Chondrocyte (in vitro differentiated cells): ENCODE measurements around the gene ASIC2. TPM values are rescaled to one million over a fixed set of nuclear protein-coding genes. Genes with fewer than 3 reads are reported as not detected.

Source experiments
- DNase-seq: peaks from one replicate; pipeline ENCODE4 v3.0.0; 2021; ENCODE audit warnings: mixed read lengths, low spot score
- H3K27ac Mint-ChIP-seq: one replicate; pipeline ENCODE4 v1.8.0; 2021; ENCODE audit warnings: mild to moderate bottlenecking, moderate library complexity, mixed read lengths; ENCODE audit not compliant: unreplicated experiment
- H3K27me3 Mint-ChIP-seq: 2 replicates; pipeline ENCODE4 v1.8.0; 2021; ENCODE audit warnings: low read depth, mixed read lengths
- H3K36me3 Mint-ChIP-seq: 2 replicates; pipeline ENCODE4 v1.8.0; 2021; ENCODE audit warnings: low read depth, mixed read lengths
- H3K4me1 Mint-ChIP-seq: 2 replicates; pipeline ENCODE4 v1.8.0; 2021; ENCODE audit warnings: low read depth, mild to moderate bottlenecking, mixed read lengths
- H3K4me3 Mint-ChIP-seq: one replicate; pipeline ENCODE4 v1.8.0; 2021; ENCODE audit warnings: mild to moderate bottlenecking, moderate library complexity, mixed read lengths; ENCODE audit not compliant: unreplicated experiment
- H3K9me3 Mint-ChIP-seq: 2 replicates; pipeline ENCODE4 v1.8.0; 2021; ENCODE audit warnings: low read depth, mixed read lengths
- CTCF ChIP-seq: fragments of 200-600 bp; sonication (generic); IDR thresholded peaks from 2 replicates; pipeline ENCODE4 v1.5.0; 2021; ENCODE audit warnings: antibody characterized with exemption, mild to moderate bottlenecking, moderate library complexity
- total RNA-seq: library from RNA; stranded (reverse); gene quantifications from 3 replicates; pipeline ENCODE4 v1.2.1, GENCODE V29; 2021

ASIC2 gene
- total RNA-seq, 1 donor from 2014 or later: not detected

GRCh38 chr17:33239702-33240101 lies 53.4 kb downstream of the ASIC2 start:
- Mint-ChIP-seq H3K4me1 (peaks cover 10% of the 10 kb centered on the region), H3K9me3 (no peaks in the 10 kb centered on the region), H3K27ac (no peak overlapping the region), H3K4me3 (no peak overlapping the region), H3K27me3 (peaks cover 21% of the 10 kb centered on the region), H3K36me3 (no peaks in the 10 kb centered on the region)
- no peak for DNase-seq
- no peak for TF ChIP-seq CTCF

DNA sequence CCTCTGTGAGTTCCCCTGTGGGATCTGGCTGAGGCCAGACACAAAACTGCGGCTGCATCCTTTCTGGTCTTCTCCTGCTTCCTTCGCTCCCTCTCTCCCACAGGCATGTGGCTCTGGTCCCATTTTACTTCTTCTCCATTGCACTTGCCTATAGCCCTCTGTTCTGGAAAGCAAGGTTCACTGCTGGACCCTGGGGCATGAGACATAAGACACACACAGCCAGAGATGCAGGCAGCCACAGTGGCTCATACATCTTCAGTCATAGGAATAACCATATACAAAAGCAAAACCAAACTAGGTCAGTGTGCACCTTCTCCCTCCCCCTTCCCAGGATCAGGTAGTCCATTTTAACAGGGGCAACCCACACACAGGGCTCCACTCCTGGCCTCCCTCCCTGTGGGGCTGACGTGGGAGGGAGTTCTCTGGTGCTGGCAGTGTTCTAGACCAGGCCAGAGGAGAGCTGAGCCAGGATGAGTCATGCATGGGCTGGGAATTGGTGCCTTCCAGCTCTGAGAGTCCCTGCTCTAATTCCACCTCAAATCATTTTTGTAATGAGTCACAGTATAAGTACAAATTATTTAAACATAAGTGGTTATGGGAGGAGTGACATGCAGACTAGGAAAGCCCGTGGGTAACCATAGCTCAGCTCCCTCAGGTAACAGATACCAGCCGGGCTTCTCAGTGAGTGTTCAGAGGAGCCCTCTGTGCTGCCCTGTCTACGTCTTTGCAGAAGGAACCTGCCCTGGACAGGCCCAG lies 58.0 kb downstream of the ASIC2 start:
- H3K9me3 Mint-ChIP-seq: no peaks in the 10 kb centered on the region
- H3K4me3 Mint-ChIP-seq: no peak overlapping the region
- H3K4me1 Mint-ChIP-seq: peaks cover 16% of the 10 kb centered on the region
- no peak for DNase-seq
- H3K27ac Mint-ChIP-seq: peak overlapping the region; percentile 80
- no peak for TF ChIP-seq CTCF
- peaks cover 9% of the 10 kb centered on the region for H3K27me3 Mint-ChIP-seq
- H3K36me3 Mint-ChIP-seq: no peaks in the 10 kb centered on the region

DNA sequence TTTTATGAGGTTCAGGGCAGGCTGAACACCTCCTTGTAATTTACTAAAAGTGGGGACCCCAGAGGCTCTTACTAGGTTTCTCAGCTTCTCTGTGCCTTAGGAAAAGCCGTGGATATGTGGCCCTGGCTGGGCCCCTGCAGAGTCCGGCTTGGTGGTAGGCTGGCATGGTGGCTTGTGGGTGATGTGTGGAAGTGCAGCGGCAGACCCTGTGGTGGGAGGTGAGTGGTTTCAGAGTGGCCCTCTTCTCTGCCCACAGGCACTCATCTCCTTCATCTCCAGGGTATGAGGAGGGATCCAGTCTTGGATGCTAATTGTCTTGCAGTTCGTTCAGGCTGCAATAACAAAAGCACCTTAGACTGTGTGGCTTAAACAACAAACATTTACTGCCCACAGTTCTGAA lies 58.9 kb downstream of the ASIC2 start:
- peaks cover 9% of the 10 kb centered on the region for H3K27me3 Mint-ChIP-seq
- no peaks in the 10 kb centered on the region for H3K9me3 Mint-ChIP-seq
- no peak for DNase-seq
- H3K4me1 Mint-ChIP-seq: peaks cover 16% of the 10 kb centered on the region
- H3K36me3 Mint-ChIP-seq: no peaks in the 10 kb centered on the region
- no peak overlapping the region for H3K27ac Mint-ChIP-seq
- no peak for TF ChIP-seq CTCF
- no peak overlapping the region for H3K4me3 Mint-ChIP-seq

DNA sequence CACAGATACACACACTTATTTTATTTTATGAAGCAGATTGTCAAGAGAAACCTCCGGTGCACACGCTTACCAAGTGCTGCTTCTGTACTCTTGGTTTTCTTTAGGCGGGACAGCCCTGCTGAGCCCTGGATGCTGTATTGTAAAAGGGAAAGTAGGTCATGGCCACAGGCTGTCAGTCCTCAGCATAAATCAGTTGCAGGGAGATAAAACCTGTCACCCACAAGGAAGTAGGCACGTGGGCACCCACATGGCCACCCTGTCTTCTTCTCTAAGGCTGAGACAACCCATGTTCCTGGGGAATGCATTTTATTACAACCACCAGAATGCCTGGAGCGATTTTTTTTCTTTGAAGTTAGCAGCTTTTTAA lies 59.3 kb downstream of the ASIC2 start:
- Mint-ChIP-seq H3K4me1 (peaks cover 16% of the 10 kb centered on the region), H3K4me3 (no peak overlapping the region), H3K27ac (no peak overlapping the region), H3K27me3 (peaks cover 13% of the 10 kb centered on the region), H3K9me3 (no peaks in the 10 kb centered on the region), H3K36me3 (no peaks in the 10 kb centered on the region)
- TF ChIP-seq CTCF: no peak
- no peak for DNase-seq

GRCh38 chr17:33229499-33229898 lies 63.6 kb downstream of the ASIC2 start:
- Mint-ChIP-seq H3K27ac (no peak overlapping the region), H3K27me3 (peaks cover 20% of the 10 kb centered on the region), H3K36me3 (no peaks in the 10 kb centered on the region), H3K4me1 (peaks cover 5% of the 10 kb centered on the region), H3K9me3 (no peaks in the 10 kb centered on the region), H3K4me3 (no peak overlapping the region)
- DNase-seq: no peak
- TF ChIP-seq CTCF: no peak
